ENCODE data around the gene SMAD6.

SMAD6 gene

GRCh38 chr15:66775127-66776105 lies 73.4 kb downstream of the SMAD6 start:
- peak; percentile 51 for DNase-seq (ENCODE audit: low spot score)

GRCh38 chr15:66777054-66777453 lies 75.0 kb downstream of the SMAD6 start:
- no peak for DNase-seq (ENCODE audit: low spot score)

- DNase-seq (ENCODE audit: low spot score): no peak
Observed at GRCh38 chr15:66777596-66778313, 75.7 kb downstream of the SMAD6 start.

GRCh38 chr15:66778314-66778665 lies 76.3 kb downstream of the SMAD6 start:
- no peak for DNase-seq (ENCODE audit: low spot score)

- DNase-seq (ENCODE audit: low spot score): no peak
Observed at GRCh38 chr15:66778716-66779115, 76.7 kb downstream of the SMAD6 start.

GRCh38 chr15:66779331-66780009 lies 77.4 kb downstream of the SMAD6 start:
- no peak for DNase-seq (ENCODE audit: low spot score)

GRCh38 chr15:66780172-66780972 lies 78.3 kb downstream of the SMAD6 start:
- DNase-seq (ENCODE audit: low spot score): peak; percentile 91

- DNase-seq (ENCODE audit: low spot score): no peak
Observed at GRCh38 chr15:66780973-66781718, 79.1 kb downstream of the SMAD6 start.

- no peak for DNase-seq (ENCODE audit: low spot score)
Observed at GRCh38 chr15:66782785-66783184, 80.7 kb downstream of the SMAD6 start.

- no peak for DNase-seq (ENCODE audit: low spot score)
Observed at GRCh38 chr15:66783314-66783713, 81.3 kb downstream of the SMAD6 start.

- DNase-seq (ENCODE audit: low spot score): no peak
Observed at GRCh38 chr15:66783725-66784124, 81.7 kb downstream of the SMAD6 start.

- DNase-seq (ENCODE audit: low spot score): no peak
Observed at GRCh38 chr15:66784174-66784573, 82.1 kb downstream of the SMAD6 start.

- DNase-seq (ENCODE audit: low spot score): peak; percentile 53
Observed at GRCh38 chr15:66785637-66786036, 83.6 kb downstream of the SMAD6 start.

- DNase-seq (ENCODE audit: low spot score): no peak
Observed at GRCh38 chr15:66786222-66786621, 84.2 kb downstream of the SMAD6 start.

GRCh38 chr15:66786708-66787488 lies 84.9 kb downstream of the SMAD6 start:
- no peak for DNase-seq (ENCODE audit: low spot score)

GRCh38 chr15:66787489-66787871 lies 85.4 kb downstream of the SMAD6 start:
- no peak for DNase-seq (ENCODE audit: low spot score)

- DNase-seq (ENCODE audit: low spot score): no peak
Observed at GRCh38 chr15:66788024-66788423, 86.0 kb downstream of the SMAD6 start.

GRCh38 chr15:66789029-66790025 lies 87.3 kb downstream of the SMAD6 start:
- DNase-seq (ENCODE audit: low spot score): peak; percentile 81

GRCh38 chr15:66795851-66796250 lies 93.8 kb downstream of the SMAD6 start:
- DNase-seq (ENCODE audit: low spot score): no peak

Measured in AG20443 (cell line).